T-cell (primary cell): ENCODE results near the gene BARHL1. TPM values are rescaled to one million over a fixed set of nuclear protein-coding genes. Genes with fewer than 3 reads are reported as not detected.

ENCODE experiments used
- total RNA-seq, 35 experiments: library from RNA in 6 of 35; stranded (reverse) in 6 of 35; fragments of 120-200 nt in 1 of 35; gene quantifications; one replicate each; pipeline versions ENCODE4 v1.2.1 to v1.2.4 and lab custom pipeline; 2013 to 2026

Gene BARHL1
- total RNA-seq, 5 donors from 2014 or later (not counting 1 experiment from before 2014, with no cell fraction given), result not detected

Other genes starting within 250 kb of the BARHL1 start
- gene SETX, start 227.6 kb upstream of the BARHL1 start, total RNA-seq, result 10 to 100 TPM; 63.9 to 73.2 (median 65.0) TPM
- gene TTF1, start 175.8 kb upstream of the BARHL1 start, total RNA-seq, result 10 to 100 TPM; 12.5 to 20.9 (median 19.2) TPM
- gene CFAP77, start 172.4 kb upstream of the BARHL1 start, total RNA-seq, result not detected
- gene DDX31, start 87.4 kb downstream of the BARHL1 start, total RNA-seq, result 10 to 100 TPM; 16.3 to 30.2 (median 19.0) TPM
- 10 to 100 TPM in 4 of 5 donors, 1 to 10 TPM in 1; 8.9 to 14.2 (median 13.2) TPM for gene GTF3C4, start 87.9 kb downstream of the BARHL1 start, total RNA-seq